Loucy (cell line): Measurements from ENCODE around the gene FBXL3.

Source experiments
- H2AFZ ChIP-seq: fragments of 200-600 bp; sonication (generic); 2 replicates; pipeline ENCODE4 v1.6.0; 2016; ENCODE audit warnings: antibody characterized with exemption, mild to moderate bottlenecking, low read length, moderate library complexity
- H3F3A ChIP-seq: fragments of 200-600 bp; 2 replicates; pipeline ENCODE4 v1.6.0; 2016; ENCODE audit warnings: antibody characterized with exemption, low read depth, mild to moderate bottlenecking
- H3K27me3 ChIP-seq: fragments of 200-600 bp; sonication (generic); 2 replicates; pipeline ENCODE4 v1.6.1; 2014; ENCODE audit warnings: low read length, mild to moderate bottlenecking; ENCODE audit not compliant: insufficient read depth, poor library complexity, severe bottlenecking
- H3K36me3 ChIP-seq: fragments of 200-600 bp; sonication (generic); 2 replicates; pipeline ENCODE4 v1.6.1; 2016; ENCODE audit warnings: low read length; ENCODE audit not compliant: insufficient read depth
- H3K4me1 ChIP-seq: fragments of 200-600 bp; sonication (generic); 2 replicates; pipeline ENCODE4 v1.5.1; 2014; ENCODE audit warnings: low read length, mild to moderate bottlenecking; ENCODE audit not compliant: insufficient read depth, poor library complexity, severe bottlenecking
- H3K4me2 ChIP-seq: fragments of 200-600 bp; sonication (generic); 2 replicates; pipeline ENCODE4 v1.6.0; 2014; ENCODE audit warnings: antibody characterized with exemption, low read length, low read depth, mild to moderate bottlenecking; ENCODE audit not compliant: poor library complexity, severe bottlenecking
- H3K4me3 ChIP-seq: fragments of 200-600 bp; sonication (generic); 2 replicates; pipeline ENCODE4 v1.5.1; 2014; ENCODE audit warnings: low read length, mild to moderate bottlenecking, mixed read lengths; ENCODE audit not compliant: poor library complexity, severe bottlenecking
- H3K79me2 ChIP-seq: fragments of 200-600 bp; sonication (generic); 2 replicates; pipeline ENCODE4 v1.6.1; 2014; ENCODE audit warnings: low read length; ENCODE audit not compliant: insufficient read depth
- H3K9ac ChIP-seq: fragments of 200-600 bp; sonication (generic); 2 replicates; pipeline ENCODE4 v1.6.0; 2014; ENCODE audit warnings: mild to moderate bottlenecking, low read depth, low read length, moderate library complexity; ENCODE audit not compliant: poor library complexity, severe bottlenecking
- H3K9me2 ChIP-seq: fragments of 200-600 bp; sonication (generic); replicated peaks from 2 replicates; pipeline ENCODE4 v1.6.1; 2016; ENCODE audit warnings: low read depth, low read length, mixed read lengths
- H3K9me3 ChIP-seq: fragments of 200-600 bp; sonication (generic); 2 replicates; pipeline ENCODE4 v1.6.1; 2014; ENCODE audit warnings: mild to moderate bottlenecking, antibody characterized with exemption, low read length, low read depth; ENCODE audit not compliant: insufficient read depth
- H4K20me1 ChIP-seq: fragments of 200-600 bp; sonication (generic); 2 replicates; pipeline ENCODE4 v1.6.0; 2014; ENCODE audit warnings: antibody characterized with exemption, low read length, mild to moderate bottlenecking; ENCODE audit not compliant: insufficient read depth, poor library complexity, severe bottlenecking
- EZH2phosphoT487 ChIP-seq: fragments of 200-600 bp; IDR thresholded peaks from 2 replicates; pipeline ENCODE4 v1.6.1; 2018; ENCODE audit warnings: antibody characterized with exemption, mild to moderate bottlenecking, moderate library complexity, borderline replicate concordance
- TF ChIP-seq, protein P1 (sequence below): fragments of 200-600 bp; sonication (generic); conservative IDR thresholded peaks from 2 replicates; pipeline ENCODE4 v1.5.1; 2014; ENCODE audit warnings: mild to moderate bottlenecking, antibody characterized with exemption, low read length

Gene FBXL3

DNA sequence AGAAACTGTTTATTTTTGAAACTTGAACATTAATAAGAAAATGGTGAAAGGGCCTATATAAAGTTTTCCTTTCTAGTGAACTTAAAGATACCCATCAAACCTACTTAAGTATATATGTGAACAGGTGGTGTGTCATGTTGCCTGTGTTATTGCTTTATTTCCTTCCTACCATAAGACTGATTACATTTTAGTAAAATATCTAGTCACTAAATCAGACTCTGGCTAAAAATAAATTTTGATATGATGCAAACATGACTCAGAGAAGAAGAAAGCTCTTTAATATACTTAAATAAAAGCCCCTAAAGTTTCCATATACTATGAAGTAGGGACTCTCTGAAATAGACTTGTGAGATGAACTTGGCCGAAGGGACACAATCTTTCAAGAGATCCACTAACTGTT is 35.1 kb upstream of the FBXL3 start:
- H4K20me1 ChIP-seq: no peaks in the 10 kb centered on the region

DNA sequence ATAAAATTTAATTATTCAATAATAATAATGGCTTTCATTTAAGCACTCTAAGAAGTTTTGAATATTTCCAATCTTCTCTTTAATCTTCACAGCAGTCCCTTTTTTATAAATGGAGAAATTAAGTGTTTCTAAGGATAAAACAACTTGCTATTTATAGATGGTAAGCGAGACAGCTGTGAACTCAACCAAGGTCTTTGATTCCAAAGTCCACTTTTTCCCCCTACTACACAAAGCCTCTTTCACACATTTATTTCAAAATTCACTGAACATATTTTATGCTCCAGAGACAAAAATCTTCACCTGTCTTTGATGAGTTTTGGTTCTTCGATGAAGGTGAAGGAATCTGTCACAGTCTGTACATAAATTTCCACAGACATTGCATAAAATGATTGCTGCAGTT is 34.4 kb upstream of the FBXL3 start:
- TF ChIP-seq, protein P1, sequence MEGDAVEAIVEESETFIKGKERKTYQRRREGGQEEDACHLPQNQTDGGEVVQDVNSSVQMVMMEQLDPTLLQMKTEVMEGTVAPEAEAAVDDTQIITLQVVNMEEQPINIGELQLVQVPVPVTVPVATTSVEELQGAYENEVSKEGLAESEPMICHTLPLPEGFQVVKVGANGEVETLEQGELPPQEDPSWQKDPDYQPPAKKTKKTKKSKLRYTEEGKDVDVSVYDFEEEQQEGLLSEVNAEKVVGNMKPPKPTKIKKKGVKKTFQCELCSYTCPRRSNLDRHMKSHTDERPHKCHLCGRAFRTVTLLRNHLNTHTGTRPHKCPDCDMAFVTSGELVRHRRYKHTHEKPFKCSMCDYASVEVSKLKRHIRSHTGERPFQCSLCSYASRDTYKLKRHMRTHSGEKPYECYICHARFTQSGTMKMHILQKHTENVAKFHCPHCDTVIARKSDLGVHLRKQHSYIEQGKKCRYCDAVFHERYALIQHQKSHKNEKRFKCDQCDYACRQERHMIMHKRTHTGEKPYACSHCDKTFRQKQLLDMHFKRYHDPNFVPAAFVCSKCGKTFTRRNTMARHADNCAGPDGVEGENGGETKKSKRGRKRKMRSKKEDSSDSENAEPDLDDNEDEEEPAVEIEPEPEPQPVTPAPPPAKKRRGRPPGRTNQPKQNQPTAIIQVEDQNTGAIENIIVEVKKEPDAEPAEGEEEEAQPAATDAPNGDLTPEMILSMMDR: no peak
- no peak for TF ChIP-seq EZH2phosphoT487
- H3K79me2 ChIP-seq: no peaks in the 10 kb centered on the region
- no peaks in the 10 kb centered on the region for H3K4me1 ChIP-seq
- no peaks in the 10 kb centered on the region for H3K9me3 ChIP-seq
- H3K9me2 ChIP-seq: no peaks in the 10 kb centered on the region
- H3K4me3 ChIP-seq: no peak overlapping the region
- no peak overlapping the region for H3K9ac ChIP-seq
- no peak overlapping the region for H2AFZ ChIP-seq
- H3F3A ChIP-seq: no peaks in the 10 kb centered on the region
- H3K4me2 ChIP-seq: no peak overlapping the region
- H3K36me3 ChIP-seq: peaks cover 83% of the 10 kb centered on the region
- H4K20me1 ChIP-seq: no peaks in the 10 kb centered on the region
- no peaks in the 10 kb centered on the region for H3K27me3 ChIP-seq

More for the DNA sequence above, 35.1 kb upstream of the FBXL3 start:
- no peak overlapping the region for H3K4me2 ChIP-seq
- no peaks in the 10 kb centered on the region for H3F3A ChIP-seq
- H3K4me3 ChIP-seq: no peak overlapping the region
- no peaks in the 10 kb centered on the region for H3K9me2 ChIP-seq
- no peak overlapping the region for H3K9ac ChIP-seq
- no peaks in the 10 kb centered on the region for H3K4me1 ChIP-seq
- no peaks in the 10 kb centered on the region for H3K9me3 ChIP-seq
- peaks cover 78% of the 10 kb centered on the region for H3K36me3 ChIP-seq
- no peak overlapping the region for H2AFZ ChIP-seq
- no peak for TF ChIP-seq EZH2phosphoT487
- TF ChIP-seq, protein P1: no peak
- H3K79me2 ChIP-seq: no peaks in the 10 kb centered on the region
- H3K27me3 ChIP-seq: no peaks in the 10 kb centered on the region

DNA sequence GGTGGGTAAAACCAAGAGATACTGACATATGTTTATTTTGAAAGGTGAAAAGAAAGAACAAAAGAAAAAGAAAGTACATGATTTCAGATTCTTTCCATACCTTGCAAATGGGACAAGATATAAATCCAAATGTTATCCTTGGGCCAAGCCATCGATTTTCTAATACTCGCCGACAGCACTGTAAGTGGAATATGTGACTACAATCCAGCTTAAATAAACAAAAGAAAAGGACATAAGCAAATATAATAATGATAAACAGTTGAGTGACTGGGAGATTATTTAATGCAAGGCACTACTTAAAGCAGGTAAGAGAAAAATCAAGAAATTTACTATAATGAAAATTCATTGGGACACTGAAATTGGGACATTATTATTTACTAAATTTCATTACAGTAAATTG is 29.9 kb upstream of the FBXL3 start:
- Histone ChIP-seq H3K4me2 (no peak overlapping the region), H3K79me2 (no peaks in the 10 kb centered on the region), H3K9me3 (no peaks in the 10 kb centered on the region), H3K9ac (no peak overlapping the region), H3K9me2 (no peaks in the 10 kb centered on the region), H3K4me1 (no peaks in the 10 kb centered on the region), H4K20me1 (no peaks in the 10 kb centered on the region), H3K27me3 (no peaks in the 10 kb centered on the region), H3F3A (no peaks in the 10 kb centered on the region), H3K36me3 (peaks cover 77% of the 10 kb centered on the region), H3K4me3 (no peak overlapping the region), H2AFZ (no peak overlapping the region)
- TF ChIP-seq, protein P1: no peak
- no peak for TF ChIP-seq EZH2phosphoT487
